Colonic mucosa (tissue), 4 donors: ENCODE data around the gene THADA. TPM values are rescaled to one million over a fixed set of nuclear protein-coding genes. Genes with fewer than 3 reads are reported as not detected.
"Not testable (repeated sequence)": the region's sequence is repeated elsewhere in the genome, so short reads cannot be mapped to it uniquely, and the experiment has no call there.

Experiments used
- DNase-seq: peaks from one replicate; pipeline ENCODE4 v3.0.0-alpha.2; 2020
- H3K27ac ChIP-seq: fragments of 200-600 bp; one replicate; pipeline ENCODE4 v1.8.0; 2021
- H3K27me3 ChIP-seq: fragments of 200-600 bp; one replicate; pipeline ENCODE4 v1.8.0; 2021
- H3K36me3 ChIP-seq: fragments of 200-600 bp; one replicate; pipeline ENCODE4 v1.8.0; 2021
- H3K4me1 ChIP-seq: fragments of 200-600 bp; one replicate; pipeline ENCODE4 v1.8.0; 2021; ENCODE audit warnings: mild to moderate bottlenecking
- H3K4me3 ChIP-seq: fragments of 200-600 bp; one replicate; pipeline ENCODE4 v1.8.0; 2021
- H3K9ac ChIP-seq, 2 donors: one replicate each; pipeline ENCODE4 v1.7.0; 2013; ENCODE audit warnings: control low read depth in 2 of 2, low read depth in 2 of 2, low read length in 2 of 2
- H3K9me3 ChIP-seq: fragments of 200-600 bp; one replicate; pipeline ENCODE4 v1.8.0; 2021
- intact Hi-C: fragments of 100-400 bp; cut with DNase I; formaldehyde crosslinking; loops from one replicate; pipeline ENCODE4 v1.14.1; 2022
- total RNA-seq, 2 donors: library from RNA; stranded (reverse); fragmentation: NEBNext Ultra II Directional in 1 of 2; extraction: Animal tissue kit (Norgen Biotek cat#: 25700) in 1 of 2; gene quantifications; one replicate each; pipeline ENCODE4 v1.2.1, GENCODE V29; 2021
- TF ChIP-seq, protein P1 (sequence below): fragments of 200-600 bp; IDR thresholded peaks from one replicate; pipeline ENCODE4 v1.8.0; 2022; ENCODE audit warnings: antibody characterized with exemption, mild to moderate bottlenecking
- donor health status: healthy.
- donor health status: DM: no; HTN: no; CAD: no.
- donor health status: DM: no; HTN: no; CAD: no.

THADA gene
- total RNA-seq, 2 donors from 2014 or later: 14.6 to 31.4 TPM

DNA sequence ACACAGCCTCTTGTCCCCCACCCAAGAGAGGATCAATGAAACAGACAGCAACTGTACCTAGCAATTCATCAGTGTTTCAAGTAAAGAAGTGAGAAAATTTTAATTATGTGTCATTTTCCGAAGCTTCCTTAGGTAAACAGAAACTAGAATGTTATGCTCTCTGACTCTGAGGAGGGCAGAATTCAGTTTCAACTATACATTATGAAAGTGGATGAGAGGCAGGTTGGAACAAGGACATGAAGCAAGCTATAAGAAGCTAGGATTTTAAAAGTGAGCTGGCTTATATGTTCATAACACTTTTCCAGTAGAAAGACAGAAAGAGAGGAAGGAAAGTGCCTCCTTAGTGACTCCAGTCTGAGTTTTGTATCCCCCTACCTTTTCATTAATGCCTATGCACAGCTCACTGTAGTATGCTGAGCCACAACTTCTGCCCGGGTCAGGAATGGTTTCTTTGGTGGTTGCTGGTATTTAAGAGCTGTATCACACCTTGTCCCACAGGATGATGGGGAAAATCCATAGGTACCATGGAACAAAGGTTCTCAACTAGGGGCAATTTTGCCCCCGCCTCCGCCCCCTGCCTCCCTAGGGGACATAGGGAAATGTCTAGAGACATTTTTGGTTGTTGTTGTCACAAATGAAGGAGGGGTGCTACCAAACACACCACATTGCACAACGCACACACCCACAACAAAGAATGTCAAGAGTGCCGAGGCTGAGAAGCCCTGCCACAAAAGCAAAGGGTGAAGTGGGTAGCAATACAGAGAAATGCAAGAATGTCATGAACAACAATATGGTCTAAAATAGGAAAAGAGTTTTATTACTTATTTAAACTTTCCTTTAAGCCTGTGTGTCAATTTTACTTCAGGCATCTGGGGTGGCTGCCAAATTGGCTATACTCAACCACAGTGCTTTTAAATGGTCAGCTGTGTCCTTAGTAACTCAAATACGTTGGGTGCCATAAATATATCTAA lies 208.5 kb downstream of the THADA start:
- Histone ChIP-seq H3K27me3 (no peaks in the 10 kb centered on the region), H3K36me3 (no peaks in the 10 kb centered on the region), H3K9me3 (no peaks in the 10 kb centered on the region), H3K4me1 (no peaks in the 10 kb centered on the region), H3K4me3 (no peak overlapping the region), H3K27ac (peak overlapping the region; percentile 28), H3K9ac (peak overlapping the region in 1 of 2 donors; percentile 1)
- TF ChIP-seq, protein P1, sequence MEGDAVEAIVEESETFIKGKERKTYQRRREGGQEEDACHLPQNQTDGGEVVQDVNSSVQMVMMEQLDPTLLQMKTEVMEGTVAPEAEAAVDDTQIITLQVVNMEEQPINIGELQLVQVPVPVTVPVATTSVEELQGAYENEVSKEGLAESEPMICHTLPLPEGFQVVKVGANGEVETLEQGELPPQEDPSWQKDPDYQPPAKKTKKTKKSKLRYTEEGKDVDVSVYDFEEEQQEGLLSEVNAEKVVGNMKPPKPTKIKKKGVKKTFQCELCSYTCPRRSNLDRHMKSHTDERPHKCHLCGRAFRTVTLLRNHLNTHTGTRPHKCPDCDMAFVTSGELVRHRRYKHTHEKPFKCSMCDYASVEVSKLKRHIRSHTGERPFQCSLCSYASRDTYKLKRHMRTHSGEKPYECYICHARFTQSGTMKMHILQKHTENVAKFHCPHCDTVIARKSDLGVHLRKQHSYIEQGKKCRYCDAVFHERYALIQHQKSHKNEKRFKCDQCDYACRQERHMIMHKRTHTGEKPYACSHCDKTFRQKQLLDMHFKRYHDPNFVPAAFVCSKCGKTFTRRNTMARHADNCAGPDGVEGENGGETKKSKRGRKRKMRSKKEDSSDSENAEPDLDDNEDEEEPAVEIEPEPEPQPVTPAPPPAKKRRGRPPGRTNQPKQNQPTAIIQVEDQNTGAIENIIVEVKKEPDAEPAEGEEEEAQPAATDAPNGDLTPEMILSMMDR: no peak
- intact Hi-C loops: no loop called here
- no peak for DNase-seq

DNA sequence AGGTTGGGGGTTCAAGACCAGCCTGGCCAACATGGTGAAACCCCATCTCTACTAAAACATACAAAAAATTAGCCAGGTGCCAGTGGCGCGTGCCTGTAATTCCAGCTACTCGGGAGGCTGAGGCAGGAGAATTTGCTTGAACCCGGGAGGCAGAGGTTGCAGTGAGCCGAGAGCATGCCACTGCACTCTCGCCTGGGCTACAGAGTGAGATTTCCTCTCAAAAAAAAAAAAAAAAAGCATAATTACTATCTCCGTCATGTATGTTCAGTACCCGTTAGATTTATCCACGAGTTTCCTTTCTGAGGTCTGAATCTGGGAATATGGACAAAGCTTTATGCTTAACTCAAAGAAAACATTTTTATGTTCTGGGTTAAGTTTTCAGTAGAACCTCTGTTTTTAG lies 209.2 kb downstream of the THADA start:
- H3K9ac ChIP-seq, DNase-seq, H3K4me3 ChIP-seq, intact Hi-C loops, H3K4me1 ChIP-seq, H3K9me3 ChIP-seq, H3K36me3 ChIP-seq, H3K27ac ChIP-seq, H3K27me3 ChIP-seq: not testable (repeated sequence)

DNA sequence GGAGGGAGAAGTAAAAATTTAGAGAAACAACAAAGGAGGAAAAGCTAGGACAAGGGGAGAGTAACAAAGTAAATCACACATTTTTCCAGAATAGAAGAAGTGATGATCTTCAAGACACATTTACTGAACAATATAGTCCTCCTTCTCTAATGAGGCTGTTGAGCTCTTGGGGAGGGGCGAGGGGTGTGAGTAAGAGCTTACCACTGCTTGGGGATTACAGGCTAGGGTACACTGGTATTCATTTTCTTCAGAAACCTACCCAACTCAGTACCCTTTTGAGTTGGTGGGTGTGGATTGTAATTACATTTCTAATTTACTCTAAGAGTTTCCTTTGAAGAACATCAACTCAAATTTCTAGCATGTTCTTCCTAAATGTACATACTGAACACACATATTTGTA lies 211.7 kb downstream of the THADA start:
- TF ChIP-seq, protein P1: no peak
- no peak overlapping the region for H3K27ac ChIP-seq
- no peaks in the 10 kb centered on the region for H3K36me3 ChIP-seq
- H3K4me3 ChIP-seq: no peak overlapping the region
- intact Hi-C loops: no loop called here
- H3K9ac ChIP-seq: no peak overlapping the region
- DNase-seq: no peak
- H3K27me3 ChIP-seq: no peaks in the 10 kb centered on the region
- no peaks in the 10 kb centered on the region for H3K9me3 ChIP-seq
- no peaks in the 10 kb centered on the region for H3K4me1 ChIP-seq

DNA sequence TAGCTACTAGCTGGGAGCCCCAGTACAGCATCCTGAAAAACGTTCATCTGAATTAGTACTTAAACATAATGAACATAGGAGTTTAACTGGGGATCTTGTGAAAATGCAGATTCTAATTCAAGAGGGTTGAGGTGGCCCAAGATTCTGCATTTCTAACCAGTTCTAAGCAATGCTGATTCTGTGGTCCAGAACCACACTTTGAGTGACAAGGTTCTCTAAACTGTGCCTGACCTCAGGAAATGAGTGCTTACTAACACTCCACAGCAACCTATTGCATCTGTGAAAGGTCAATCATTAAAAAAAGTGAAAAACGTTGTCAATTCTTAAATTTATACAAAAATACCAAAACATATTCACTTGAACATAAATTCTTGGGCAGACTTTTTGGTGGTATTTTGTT lies 212.3 kb downstream of the THADA start:
- Histone ChIP-seq H3K9me3 (no peaks in the 10 kb centered on the region), H3K36me3 (no peaks in the 10 kb centered on the region), H3K27me3 (no peaks in the 10 kb centered on the region), H3K4me1 (no peaks in the 10 kb centered on the region), H3K9ac (no peak overlapping the region), H3K27ac (no peak overlapping the region), H3K4me3 (no peak overlapping the region)
- no peak for DNase-seq
- intact Hi-C loops: no loop called here
- TF ChIP-seq, protein P1: no peak

DNA sequence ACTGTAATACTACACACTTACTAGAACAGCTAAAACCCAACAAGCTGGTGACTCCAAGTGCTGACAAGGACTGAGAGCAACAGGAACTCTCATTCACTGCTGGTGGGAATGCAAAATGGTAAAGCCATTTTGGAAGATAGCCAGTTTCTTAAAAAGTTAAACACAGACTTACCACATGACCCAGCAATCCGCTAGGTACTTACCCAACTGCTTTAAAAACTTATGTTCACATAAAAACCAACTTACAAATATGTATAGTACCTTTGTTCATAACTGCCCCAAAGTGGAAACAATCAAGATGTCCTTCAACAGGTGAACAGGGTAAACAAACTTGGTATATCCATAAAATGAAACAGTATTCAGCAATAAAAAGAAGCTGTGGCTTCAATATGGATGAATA lies 216.3 kb downstream of the THADA start:
- Histone ChIP-seq H3K36me3 (no peaks in the 10 kb centered on the region), H3K27ac (no peak overlapping the region), H3K9ac (no peak overlapping the region), H3K4me1 (no peaks in the 10 kb centered on the region), H3K4me3 (no peak overlapping the region), H3K9me3 (no peaks in the 10 kb centered on the region), H3K27me3 (no peaks in the 10 kb centered on the region)
- no peak for DNase-seq
- intact Hi-C loops: no loop called here
- TF ChIP-seq, protein P1: no peak

DNA sequence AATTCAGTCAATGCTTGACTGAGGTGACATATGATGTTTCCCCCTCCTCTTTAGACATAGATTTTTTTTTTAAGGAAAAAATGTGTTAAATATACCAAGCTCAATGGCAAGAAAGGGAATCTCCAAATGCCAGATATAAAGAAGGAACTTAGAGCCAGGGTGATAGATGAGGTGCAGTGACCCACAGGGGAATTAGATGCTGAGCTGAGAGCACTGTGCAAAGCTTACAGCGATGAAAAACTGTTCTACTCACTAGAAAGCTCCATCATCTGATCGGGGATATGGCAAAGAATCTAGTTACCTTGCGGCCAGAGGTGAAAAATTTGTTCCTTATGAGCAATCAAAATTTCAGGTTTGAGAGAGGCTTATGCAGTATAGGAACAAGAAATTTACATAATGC lies 218.5 kb downstream of the THADA start:
- Histone ChIP-seq H3K4me3 (no peak overlapping the region), H3K9me3 (no peaks in the 10 kb centered on the region), H3K36me3 (no peaks in the 10 kb centered on the region), H3K9ac (no peak overlapping the region), H3K27ac (no peak overlapping the region), H3K4me1 (no peaks in the 10 kb centered on the region), H3K27me3 (no peaks in the 10 kb centered on the region)
- intact Hi-C loops: no loop called here
- no peak for DNase-seq
- TF ChIP-seq, protein P1: no peak
